ENCODE results near the gene HTR1E. TPM values are rescaled to one million over a fixed set of nuclear protein-coding genes. Genes with fewer than 3 reads are reported as not detected.
"Not testable (repeated sequence)": the region's sequence is repeated elsewhere in the genome, so short reads cannot be mapped to it uniquely, and the experiment has no call there.

Gene HTR1E
- polyA plus RNA-seq, 5 donors = 0.32 to 0.65 (median 0.55) TPM

- DNase-seq = no peak
Measured at GRCh38 chr6:86973088-86973487, 35.8 kb downstream of the HTR1E start.

GRCh38 chr6:86978251-86978650, 40.9 kb downstream of the HTR1E start:
- DNase-seq = no peak

GRCh38 chr6:87001494-87001893, 64.2 kb downstream of the HTR1E start:
- DNase-seq = no peak

GRCh38 chr6:87002391-87002790, 65.1 kb downstream of the HTR1E start:
- DNase-seq = not testable (repeated sequence)

GRCh38 chr6:87006541-87006940, 69.2 kb downstream of the HTR1E start:
- not testable (repeated sequence) for DNase-seq

GRCh38 chr6:87009581-87009980, 72.3 kb downstream of the HTR1E start:
- not testable (repeated sequence) for DNase-seq

- DNase-seq = no peak
Measured at GRCh38 chr6:87012035-87012434, 74.7 kb downstream of the HTR1E start.

GRCh38 chr6:87012743-87013142, 75.4 kb downstream of the HTR1E start:
- no peak for DNase-seq

GRCh38 chr6:87016772-87017171, 79.4 kb downstream of the HTR1E start:
- DNase-seq = no peak

GRCh38 chr6:87027021-87027420, 89.7 kb downstream of the HTR1E start:
- no peak for DNase-seq

GRCh38 chr6:87029711-87030314, 92.5 kb downstream of the HTR1E start:
- peak; percentile 20 to 45 for DNase-seq

- DNase-seq = no peak
Measured at GRCh38 chr6:87040729-87041128, 103.4 kb downstream of the HTR1E start.

- DNase-seq = no peak
Measured at GRCh38 chr6:87045521-87046075, 108.3 kb downstream of the HTR1E start.

GRCh38 chr6:87049779-87050178, 112.5 kb downstream of the HTR1E start:
- no peak for DNase-seq

- DNase-seq = no peak
Measured at GRCh38 chr6:87053312-87053711, 116.0 kb downstream of the HTR1E start.

- DNase-seq = no peak
Measured at GRCh38 chr6:87054143-87054833, 117.0 kb downstream of the HTR1E start.

- no peak for DNase-seq
Measured at GRCh38 chr6:87059943-87060342, 122.6 kb downstream of the HTR1E start.

- no peak for DNase-seq
Measured at GRCh38 chr6:87065117-87065516, 127.8 kb downstream of the HTR1E start.

Other genes with a start within 250 kb of the HTR1E start
- 1 to 10 TPM in 1 of 5 donors, under 1 TPM in 1, not detected in 3; 0.53 to 4.6 TPM for gene CGA, start 157.6 kb downstream of the HTR1E start, polyA plus RNA-seq (ENCODE audit: insufficient read depth in 1 of 5, insufficient read length in 5 of 5, low replicate concordance in 1 of 5)
- gene ZNF292, start 218.0 kb downstream of the HTR1E start, polyA plus RNA-seq (ENCODE audit: insufficient read depth in 1 of 5, insufficient read length in 5 of 5, low replicate concordance in 1 of 5) = 10 to 100 TPM; 29.2 to 61.6 (median 52.6) TPM